Anterior cingulate cortex (tissue), 58 donors: ENCODE measurements around the gene PLCH1.

Source experiments
- DNase-seq, 58 donors: peaks; one replicate each; lab custom pipeline; 2025; lab: John Stamatoyannopoulos, UW

Gene PLCH1

DNA sequence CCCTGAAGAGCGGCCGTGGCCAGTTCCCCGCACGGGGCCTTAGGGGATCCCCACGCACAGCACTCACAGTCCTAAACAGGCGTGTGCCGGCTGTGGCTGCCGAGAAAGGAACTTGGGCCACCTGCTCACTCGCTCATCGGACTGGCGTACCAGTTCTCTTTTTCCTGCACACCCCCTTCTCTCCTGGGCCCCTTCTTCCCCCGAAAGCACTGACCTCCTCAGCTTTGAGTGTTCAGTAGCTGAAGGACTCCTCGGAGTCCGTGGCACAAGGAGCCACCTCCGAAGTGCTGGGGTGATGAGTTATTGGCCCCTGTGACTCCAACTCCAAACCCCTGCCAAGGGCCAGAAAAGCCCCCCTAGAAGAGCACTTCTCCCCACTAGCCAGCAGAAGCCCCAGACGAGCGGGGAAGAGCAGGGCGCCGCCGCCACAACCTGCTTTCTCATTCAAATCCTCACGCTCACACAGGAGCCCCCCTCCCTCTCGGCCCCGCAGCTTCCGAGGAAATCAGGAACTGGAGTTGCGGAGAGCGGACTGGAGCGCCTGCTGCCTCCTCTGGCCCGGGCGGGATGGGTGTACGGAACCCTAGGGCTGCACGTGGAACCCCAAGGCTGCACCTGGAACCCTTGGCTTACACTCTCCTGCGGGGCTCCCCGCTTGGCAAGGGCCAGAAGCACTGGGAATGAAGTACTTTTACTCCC, at the start of gene PLCH1:
PLCH1 (minus strand) TSS at position 446 of the 699 bp plus-strand sequence. CDS start 40,847 bp downstream, outside the sequence.
- peak in 51 of 58 donors; percentile 5 to 68 (median 44) for DNase-seq

DNA sequence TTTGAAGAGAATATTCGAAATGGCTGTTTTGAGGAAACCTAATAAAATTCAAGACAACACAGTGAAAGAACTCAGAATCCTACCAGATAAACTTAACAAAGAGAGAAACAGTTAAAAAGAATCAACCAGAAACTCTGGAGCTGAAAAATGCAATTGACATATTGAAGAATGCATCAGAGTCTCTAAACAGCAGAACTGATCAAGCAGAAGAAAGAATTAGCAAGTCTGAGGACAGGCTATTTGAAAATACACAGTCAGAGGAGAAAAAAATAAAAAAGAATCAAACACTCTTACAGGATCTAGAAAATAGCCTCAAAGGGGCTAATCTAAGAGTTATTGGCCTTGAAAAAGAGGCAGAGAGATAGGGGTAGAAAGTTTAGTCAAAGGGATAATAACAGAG, 47.7 kb upstream of the PLCH1 start:
- no peak for DNase-seq

DNA sequence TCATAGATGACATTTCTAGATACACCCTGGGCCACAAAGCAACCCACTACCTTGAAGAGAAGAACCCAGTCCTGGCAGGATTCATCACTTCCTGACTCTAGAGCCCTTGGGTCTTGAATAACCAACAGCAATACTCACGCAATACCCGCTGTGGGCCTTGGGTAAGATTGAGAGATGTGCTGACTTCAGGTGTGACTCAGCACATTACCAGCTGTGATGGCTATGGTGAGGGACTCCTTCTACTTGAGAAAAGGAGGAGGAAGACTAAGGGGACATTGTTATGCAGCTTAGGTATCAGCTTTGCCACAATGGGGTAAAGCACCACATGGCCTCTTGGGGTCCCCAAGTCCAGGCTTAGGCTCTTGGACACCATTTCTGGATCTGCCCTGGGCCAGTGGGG, 46.3 kb upstream of the PLCH1 start:
- DNase-seq, result no peak

DNA sequence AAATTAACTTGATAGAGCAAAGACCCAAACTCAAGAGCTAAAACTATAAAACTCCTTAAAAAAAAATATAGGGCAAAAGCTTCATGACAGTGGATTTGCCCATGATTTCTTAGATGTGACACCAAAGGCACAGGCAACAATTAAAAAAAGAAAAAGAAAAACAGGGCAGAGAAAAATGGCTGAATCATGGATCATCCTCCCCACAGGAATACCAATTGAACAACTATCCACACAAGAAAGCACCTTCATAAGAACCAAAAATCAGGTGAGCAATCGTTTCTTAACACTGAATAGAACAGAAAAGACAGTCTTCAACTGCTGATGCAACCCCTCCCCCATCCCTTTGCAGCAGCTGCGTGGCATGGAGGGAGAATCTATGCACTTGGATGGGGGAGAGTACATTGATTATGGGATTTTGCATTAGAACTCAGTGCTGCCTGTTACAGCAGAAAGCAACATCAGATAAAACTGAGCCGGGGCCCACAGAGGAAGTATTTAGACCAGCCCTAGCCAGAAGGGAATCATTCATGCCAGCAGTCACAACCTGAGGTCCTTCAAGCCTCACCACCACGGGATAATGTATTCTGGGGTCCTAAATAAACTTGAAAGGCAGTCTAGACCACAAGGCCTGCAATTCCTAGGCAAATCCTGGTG, 45.5 kb upstream of the PLCH1 start:
- DNase-seq, result no peak

DNA sequence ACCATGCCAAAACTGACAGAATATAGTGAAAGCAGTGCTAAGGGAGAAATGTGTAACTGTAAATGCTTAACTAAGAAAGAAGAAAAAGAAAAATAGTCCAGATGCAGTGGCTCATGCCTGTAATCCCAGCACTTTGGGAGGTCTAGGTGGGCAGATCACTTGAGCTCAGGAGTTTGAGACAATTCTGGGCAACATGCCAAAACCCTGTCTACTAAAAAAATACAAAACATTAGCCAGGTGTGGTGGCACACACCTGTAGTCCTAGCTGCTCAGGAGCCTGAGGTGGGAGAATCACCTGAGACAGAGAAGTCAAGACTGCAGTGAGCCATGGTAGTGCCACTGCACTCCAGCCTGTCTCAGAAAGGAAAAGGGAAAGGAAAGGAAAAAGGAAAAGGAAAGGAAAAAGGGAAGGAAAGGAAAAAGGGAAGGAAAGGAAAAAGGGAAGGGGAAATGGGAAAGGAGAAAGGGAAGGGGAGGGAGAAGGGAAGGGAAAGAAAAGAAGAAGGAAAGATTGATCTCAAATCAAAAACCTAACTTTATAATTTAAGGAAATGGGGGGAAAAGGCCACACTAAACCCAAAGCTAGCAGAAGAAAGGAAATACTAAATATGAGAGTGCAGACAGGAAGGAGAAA, 40.9 kb upstream of the PLCH1 start:
- DNase-seq, result no peak

DNA sequence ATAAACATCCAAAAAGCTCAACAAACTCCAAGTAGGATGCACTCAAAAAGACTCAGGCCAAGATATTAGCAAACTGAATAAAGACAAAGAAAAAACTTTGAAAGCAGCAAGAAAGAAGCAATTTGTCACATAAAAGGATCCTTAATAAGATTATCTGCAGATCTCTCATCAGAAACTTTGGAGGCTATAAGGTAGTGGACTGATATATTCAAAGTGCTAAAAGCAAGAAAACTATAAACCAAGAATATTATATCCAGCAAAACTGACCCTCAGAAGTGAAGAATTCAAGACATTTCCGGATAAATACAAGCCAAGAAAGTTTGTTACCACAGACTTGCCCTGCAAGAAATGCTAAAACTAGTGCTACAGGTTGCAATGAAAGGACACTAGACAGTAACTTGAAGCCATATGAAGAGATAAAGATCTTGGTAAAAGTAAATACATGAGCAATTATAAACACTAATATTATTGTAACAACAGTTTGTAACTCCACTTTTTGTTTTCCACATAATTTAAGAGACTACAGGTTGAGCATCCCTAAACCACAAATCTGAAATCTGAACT, 37.6 kb upstream of the PLCH1 start:
- DNase-seq, result no peak

GRCh38 chr3:155780291-155780690, 35.4 kb upstream of the PLCH1 start:
- DNase-seq, result no peak

DNA sequence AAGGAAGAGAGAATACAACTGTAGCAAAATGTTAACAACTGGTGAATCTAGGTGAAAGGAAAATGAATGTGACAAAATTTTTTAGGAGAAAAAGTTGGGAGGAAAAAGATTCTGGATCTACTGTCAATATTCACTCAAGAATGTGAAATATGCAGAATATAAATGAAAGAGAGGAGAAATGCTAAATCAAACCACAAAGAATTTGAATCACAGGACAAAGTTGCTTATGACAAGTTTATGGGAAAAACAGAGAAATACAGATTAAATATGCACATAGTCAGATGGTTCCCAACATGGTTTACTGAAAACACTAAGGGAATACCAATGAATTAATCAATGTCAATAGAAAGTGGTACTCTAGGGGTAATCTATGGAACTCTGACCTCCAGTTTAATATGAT, 33.6 kb upstream of the PLCH1 start:
- no peak for DNase-seq

- DNase-seq, result no peak
Measured at GRCh38 chr3:155772801-155773200, 27.9 kb upstream of the PLCH1 start.

- no peak for DNase-seq
Measured at GRCh38 chr3:155771126-155771525, 26.3 kb upstream of the PLCH1 start.

GRCh38 chr3:155766206-155766605, 21.3 kb upstream of the PLCH1 start:
- DNase-seq, result no peak

DNA sequence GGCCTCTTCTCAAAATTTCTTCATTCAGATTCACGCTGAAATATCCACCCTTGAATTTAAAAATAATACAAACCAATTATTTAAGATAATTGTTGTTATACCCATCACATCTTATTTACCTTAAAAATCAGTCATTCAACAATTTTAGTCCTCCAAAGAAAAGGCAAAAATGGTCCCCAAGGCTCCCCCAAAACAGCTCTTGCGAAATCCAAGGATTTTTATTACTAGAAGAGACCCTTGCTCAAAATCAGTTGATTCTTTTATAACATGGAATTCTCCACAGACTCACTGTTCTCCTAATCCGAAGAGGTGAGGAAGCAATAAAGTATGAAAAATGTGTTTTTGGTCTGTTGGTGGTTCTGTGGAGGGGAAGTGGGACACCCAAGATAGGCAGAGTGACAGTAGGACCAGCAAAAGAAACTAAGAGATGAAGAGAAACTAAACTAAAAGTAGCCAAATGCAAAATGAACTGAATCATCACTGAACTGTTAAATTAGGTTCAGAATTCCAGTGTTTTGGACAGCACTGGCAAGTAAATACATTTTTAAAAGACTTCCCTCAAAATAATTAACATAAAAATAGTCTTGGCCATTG, 19.1 kb upstream of the PLCH1 start:
- no peak for DNase-seq

DNA sequence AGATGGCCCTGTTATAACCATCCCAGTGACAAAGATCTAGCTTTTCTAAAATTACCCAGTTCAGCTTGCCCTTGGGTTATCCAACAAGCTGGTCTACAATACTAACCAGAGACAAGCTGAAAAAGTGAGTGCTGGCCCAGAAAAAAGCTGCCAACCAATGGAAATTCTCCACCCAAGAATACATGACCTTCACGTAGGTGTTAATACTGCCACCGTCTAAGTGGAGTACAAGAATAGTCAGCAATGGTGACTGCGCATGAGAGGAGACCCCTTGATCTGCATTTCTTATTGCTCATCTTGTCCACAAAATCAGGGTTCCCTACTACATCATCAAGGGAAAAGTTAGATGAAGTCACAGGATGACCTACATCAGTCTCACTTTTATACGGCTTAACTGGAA, 15.8 kb upstream of the PLCH1 start:
- DNase-seq, result no peak

DNA sequence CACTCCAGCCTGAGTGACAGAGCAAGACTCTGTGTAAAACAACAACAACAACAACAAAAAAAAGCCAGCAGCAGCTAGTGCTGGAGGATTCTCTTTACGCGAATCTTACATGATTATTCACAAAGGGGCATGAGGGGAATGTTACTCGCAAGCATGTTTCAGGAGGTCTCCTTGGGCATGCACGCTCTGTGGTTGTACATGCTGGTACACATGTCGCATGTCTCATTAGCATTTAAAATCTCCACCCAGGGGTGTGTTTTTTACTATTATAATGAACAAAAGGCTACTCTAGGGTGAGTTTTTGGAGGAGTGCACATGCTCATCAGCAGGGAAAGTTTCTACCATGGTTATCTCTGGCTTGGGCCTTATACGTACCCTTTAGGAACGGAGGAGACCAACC, 12.7 kb upstream of the PLCH1 start:
- no peak for DNase-seq

DNA sequence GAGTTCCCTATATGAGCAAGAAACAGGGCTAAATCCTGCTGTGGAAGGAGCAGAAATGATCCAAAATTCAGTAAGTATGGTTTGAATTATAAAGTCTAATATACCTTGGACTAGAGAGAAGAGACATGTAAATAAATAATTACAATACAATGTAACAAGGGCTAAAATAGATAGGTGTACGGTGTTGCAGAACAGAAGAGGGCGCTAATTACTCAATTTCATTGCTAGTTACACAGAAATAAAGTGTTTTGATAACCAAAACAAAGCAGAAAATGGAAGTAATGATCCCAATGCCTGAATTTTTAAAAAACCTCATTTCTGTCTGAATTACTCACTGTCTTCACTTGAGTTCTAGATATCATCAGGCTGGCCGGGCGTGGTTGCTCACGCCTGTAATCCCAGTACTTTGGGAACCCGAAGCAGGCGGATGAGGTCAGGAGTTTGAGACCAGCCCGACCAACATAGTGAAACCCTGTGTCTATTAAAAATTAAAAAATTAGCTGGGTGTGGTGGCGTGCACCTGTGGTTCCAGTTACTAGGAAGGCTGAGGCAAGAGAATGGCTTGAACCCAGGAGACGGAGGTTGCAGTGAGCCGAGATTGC, 8.3 kb upstream of the PLCH1 start:
- DNase-seq, result no peak

DNA sequence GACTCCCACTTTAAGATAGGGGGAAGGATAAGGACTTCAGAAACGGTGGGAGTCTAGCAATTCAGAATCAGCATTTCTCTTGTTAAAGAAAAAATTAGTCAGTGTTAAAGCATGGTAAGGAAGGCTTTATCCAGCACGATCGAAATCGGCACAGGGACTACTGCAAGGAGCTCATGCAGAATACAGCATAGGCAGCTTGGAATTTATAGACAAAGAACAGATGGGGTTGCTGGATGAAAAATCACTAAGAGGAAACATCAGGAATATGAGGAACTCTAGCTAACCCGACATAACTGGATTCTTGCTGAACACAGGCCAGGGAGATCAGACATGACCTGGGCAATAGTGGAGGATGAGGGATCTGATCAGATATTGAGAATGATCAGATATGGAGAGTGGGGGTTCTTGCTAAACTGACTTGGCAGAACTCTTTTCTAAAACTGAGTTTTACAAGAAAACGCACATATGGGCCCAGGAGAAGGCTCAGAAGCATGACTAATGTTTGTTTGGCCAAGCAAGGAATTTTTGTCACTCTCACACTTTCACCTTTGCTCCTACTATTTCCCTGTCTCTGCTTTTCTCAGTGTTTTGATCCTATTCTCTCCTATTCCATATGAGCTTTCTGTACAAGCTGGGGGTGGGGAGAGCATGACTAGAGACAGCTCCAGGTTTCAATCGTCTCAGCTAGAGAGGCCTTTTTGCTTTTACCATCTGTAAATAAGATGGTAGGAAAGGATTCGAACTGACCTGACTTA, 3.9 kb upstream of the PLCH1 start:
- peak in 2 of 58 donors; percentile 1 to 2 for DNase-seq

GRCh38 chr3:155747946-155748290, 3.0 kb upstream of the PLCH1 start:
- DNase-seq, result no peak

- DNase-seq, result no peak
Measured at GRCh38 chr3:155747286-155747945, 2.5 kb upstream of the PLCH1 start.

- no peak for DNase-seq
Measured at GRCh38 chr3:155746703-155747102, 1.8 kb upstream of the PLCH1 start.
